OCI-M2 (cell line): ENCODE measurements around the gene ANKS1A.
"Not testable (repeated sequence)": the region's sequence is repeated elsewhere in the genome, so short reads cannot be mapped to it uniquely, and the experiment has no call there.

Experiments
- DNase-seq: peaks from one replicate; lab custom pipeline; 2025; ENCODE audit not compliant: unreplicated experiment; lab: John Stamatoyannopoulos, UW

ANKS1A gene

DNA sequence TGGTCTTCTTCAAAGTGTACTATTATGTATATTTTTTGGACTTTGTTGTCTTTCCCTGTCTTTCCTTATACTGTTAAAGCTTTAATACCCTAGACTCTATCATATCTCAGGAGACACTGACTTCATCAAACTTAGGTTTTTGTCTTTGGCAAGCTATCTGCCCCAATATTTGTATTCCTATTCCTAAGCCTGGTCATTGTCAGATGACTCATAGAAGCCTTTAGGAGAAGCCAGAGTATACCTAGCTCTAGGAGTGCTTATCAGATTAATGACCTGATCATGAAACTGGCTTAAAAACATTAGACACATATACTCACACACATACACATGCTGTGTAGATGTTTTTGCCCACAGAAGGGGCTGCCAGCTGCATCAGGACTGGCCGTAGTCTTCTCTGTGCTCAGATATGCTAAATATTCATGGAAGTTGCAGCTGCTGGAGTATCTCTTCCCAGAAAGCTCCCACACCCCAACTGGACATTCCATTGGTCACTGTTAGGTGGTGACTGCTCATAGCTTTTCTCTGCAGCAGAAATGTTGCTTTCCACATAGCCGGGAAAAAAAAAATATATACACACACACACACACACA lies 102.0 kb downstream of the ANKS1A start:
- DNase-seq: no peak

DNA sequence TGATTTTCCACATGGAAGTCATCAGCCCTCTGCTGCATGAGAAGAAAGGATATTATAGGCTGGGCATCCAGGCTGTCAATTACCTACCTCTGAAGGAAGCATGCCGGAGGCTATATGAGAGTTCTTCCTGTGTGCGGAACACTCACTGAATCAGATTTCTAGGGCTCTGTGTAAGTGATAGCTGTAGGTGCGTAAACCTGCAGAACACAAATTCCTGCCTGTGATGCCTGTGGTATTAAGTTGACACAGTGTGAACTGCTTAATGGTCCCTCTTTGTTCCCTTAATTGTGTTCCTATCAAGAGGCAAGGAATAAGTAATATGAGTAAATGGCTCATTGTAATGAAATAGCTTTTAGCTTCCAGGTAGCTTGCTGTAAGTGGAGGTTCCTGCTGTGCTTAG lies 103.3 kb downstream of the ANKS1A start:
- no peak for DNase-seq

DNA sequence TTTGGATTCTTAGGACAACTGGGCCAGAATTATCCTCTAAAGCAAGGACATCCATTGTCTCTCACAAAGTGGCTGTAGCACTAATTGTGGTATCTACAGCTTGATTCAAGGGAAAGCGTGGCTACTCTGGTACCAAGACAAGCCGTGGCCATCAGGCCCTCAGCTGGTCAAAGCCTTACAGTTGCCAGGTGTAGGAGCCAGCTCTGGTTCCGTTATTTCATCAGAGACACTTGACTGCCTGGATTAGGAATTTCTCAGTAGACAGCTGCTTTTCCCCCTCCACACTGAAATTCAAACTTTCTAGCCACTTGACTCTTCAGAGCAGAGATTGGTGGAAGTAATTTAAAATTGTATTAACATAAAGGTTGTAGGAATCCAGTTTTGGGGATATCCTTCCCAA lies 104.2 kb downstream of the ANKS1A start:
- DNase-seq: no peak

DNA sequence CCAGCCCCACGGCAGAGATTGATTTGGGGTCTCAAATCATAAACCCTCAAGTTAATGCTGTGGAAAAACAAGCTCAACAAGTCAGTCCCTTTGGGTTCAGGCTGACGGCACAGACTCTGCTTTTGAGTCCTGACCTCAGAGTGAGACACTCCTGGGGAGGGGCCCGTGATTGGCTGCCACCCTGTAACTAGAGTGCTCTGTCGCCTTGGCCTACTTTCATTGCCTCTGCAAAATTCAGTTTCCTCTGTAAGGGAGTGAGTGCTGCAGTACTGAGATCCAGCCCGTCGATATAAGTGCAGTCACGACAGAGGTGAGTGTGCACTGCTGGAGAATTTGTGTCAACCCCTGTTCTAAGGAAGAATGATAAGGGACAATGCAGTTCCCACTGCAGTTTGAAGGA lies 105.6 kb downstream of the ANKS1A start:
- no peak for DNase-seq

DNA sequence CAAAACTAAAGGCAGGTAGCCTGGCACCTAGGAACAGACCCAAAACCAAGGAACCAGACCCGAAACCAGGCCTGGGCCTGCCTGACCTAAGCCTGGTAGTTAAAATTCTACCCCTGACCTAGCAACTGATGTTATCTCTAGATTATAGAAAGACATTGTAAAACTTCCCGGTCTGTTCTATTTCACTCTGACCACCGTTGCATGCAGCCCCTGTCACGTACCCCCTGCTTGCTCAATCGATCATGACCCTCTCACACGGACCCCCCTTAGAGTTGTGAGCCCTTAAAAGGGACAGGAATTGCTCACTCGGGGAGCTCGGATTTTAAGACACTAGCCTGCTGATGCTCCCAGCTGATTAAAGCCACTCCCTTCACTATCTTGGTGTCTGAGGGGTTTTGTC lies 109.4 kb downstream of the ANKS1A start:
- DNase-seq: not testable (repeated sequence)

DNA sequence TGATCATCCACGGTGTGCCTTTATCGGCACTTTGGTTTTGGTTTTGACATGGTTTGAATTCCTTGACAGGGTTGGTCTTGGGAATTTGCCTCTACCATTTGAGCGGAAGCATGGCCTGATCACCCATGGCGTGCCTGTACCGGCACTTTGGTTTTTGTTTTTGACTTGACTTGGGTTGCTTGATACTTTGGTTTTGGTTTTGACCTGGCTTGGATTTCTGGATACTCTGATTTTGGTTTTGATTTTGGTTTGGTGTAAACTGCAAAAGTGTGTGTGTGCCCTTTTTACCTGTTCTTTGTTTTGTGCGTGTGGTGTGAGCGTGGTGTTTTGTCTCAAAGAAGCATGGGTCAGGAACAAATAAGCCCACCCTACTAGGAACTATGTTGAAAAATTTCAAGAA lies 110.1 kb downstream of the ANKS1A start:
- not testable (repeated sequence) for DNase-seq

DNA sequence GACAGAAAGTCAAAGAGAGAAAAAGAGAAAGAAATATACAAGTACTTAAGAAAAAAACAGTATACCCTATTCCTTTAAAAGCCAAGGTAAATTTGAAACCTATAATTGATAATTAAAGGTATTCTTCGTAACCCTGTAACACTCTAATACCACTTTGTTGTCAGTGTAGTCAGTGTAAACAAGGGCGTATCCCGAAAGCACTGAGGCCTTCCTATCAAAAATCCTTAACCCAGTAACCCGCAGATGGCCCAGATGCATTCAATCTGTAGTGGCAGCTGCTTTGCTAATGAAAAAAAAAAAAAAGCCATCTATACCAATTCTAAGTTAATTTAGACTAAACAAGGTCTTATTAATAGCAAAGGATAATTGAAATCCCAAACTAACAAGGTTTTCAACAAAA lies 110.9 kb downstream of the ANKS1A start:
- not testable (repeated sequence) for DNase-seq

DNA sequence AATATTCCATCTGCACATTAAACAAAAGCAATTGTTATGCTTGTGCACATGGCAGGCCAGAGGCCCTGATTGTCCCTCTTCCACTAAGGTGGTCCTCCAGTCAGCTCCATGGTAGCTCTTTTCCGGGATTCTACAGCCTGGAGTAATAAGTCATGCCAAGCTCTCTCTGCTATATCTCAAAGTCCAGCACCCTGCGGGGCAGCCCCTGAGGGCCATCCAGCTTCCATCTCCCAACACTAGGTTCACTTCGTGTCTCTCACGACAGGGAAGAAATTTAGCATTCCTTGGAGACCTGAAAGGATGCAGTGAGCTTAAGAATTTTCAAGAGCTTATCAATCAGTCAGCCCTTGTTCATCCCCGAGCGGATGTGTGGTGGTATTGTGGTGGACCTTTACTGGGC lies 112.3 kb downstream of the ANKS1A start:
- not testable (repeated sequence) for DNase-seq

DNA sequence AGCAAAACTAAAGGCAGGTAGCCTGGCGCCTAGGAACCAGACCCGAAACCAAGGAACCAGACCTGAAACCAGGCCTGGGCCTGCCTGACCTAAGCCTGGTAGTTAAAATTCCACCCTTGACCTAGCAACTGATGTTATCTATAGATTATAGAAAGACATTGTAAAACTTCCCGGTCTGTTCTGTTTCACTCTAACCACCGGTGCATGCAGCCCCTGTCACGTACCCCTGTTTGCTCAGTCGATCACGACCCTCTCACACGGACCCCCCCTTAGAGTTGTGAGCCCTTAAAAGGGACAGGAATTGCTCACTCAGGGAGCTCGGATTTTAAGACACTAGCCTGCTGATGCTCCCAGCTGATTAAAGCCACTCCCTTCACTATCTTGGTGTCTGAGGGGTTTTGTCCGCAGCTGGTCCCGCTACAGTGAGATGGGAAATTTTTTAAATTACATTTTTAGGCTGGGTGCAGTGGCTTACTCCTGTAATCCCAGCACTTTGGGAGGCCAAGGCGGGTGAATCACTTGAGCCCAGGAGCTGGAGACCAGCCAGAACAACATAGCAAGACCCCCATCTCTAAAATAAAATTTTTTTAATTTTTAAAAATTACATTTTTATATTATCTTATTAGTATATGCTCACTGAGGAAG lies 115.0 kb downstream of the ANKS1A start:
- not testable (repeated sequence) for DNase-seq

DNA sequence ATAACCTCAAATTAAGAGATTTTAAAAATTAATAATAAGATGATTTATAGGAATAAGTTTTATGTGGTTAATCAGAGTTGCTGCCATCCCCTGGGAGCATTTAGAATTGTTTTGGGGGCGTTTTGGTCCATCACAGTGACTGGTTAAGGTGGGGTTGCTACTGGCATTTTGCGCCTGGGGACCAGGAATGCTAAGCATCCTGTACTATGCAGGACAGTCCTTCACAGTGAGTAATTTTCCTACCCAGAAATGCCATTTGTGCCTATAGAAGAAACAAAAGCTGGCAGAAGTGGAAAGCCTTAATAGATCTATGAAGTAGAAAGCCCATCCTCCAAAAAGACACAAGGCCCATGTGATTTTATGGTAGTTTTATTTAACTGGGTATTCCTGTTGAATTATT lies 118.0 kb downstream of the ANKS1A start:
- no peak for DNase-seq

DNA sequence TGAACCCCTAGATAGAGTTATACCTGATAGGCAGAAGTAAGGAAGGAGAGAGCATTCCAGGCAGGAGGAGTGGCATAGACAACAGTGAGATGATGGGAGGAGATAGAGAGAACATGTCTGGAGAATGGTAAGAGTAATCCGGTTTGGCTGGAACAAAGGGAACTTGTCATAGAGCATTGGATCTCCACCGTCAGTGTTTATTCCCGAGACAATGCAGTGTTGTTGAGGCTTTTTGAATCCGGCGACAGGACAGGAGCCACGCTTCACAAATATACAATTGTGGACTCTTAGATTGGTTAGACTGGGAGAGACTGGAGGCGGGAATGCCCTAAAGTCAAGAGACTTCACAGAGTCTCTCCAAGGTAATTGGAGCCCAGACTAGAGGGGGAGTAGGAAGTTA lies 119.8 kb downstream of the ANKS1A start:
- no peak for DNase-seq

DNA sequence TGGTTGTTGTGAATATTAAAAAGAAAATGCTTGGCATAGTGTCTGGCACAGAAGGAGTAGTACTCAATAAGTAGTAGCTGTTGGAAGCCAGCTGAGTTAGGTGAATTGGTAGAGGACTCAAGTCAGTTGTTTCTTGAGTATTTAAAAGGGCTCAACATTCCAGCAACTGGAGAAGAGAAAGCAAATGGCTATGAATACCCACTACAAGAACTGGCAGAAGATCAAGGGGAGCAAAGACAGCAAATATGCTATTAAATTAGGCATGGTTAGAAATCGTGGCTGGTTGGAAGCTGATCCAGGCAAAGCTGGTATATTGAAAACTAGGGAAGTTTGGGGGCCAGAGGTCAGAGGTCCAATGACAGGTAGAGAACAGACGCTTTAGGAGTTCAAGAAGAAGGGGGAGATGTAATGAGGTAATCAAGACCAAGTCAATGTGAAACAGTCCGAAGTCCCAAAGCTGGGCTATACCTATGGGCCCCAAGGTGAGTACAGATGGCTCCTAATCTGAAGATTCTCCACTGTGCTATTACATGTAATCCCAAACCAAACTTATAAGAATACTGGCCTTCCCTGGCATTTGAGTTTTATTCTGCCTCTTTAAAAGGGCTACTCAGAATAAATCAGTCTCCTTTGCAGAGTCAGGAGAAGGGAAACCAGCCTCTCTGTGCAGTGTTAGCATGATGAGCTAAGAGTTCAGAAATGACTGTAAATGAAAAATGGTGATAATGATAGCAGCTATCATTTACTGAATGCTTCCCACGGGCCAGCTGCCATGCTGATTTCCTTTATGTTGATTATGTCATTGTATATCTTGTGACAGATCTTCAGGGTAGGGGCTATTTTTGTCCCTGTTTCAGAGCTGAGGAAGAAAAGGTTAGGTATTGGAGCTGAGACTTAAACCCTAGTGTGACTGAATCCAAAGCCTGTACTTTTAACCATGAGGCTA lies 122.3 kb downstream of the ANKS1A start:
- DNase-seq: no peak

DNA sequence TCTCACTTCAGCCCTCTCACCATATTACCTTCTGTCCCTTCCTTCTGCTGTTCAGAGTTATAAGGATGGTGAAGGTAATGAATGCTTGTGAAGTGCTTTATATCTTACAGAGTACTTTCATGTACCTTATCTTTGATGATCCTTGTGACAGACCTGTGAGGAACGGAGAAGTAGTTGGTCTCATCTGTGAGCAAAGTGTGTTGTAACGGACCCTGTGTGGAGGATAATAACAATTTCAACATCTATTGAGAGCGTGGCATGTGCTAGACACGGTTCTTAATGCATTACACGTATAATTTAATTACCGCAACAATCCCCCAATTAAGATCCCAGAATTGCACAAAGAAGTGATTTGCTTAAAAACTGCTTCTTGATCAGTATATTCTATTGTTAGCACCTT lies 124.6 kb downstream of the ANKS1A start:
- no peak for DNase-seq

DNA sequence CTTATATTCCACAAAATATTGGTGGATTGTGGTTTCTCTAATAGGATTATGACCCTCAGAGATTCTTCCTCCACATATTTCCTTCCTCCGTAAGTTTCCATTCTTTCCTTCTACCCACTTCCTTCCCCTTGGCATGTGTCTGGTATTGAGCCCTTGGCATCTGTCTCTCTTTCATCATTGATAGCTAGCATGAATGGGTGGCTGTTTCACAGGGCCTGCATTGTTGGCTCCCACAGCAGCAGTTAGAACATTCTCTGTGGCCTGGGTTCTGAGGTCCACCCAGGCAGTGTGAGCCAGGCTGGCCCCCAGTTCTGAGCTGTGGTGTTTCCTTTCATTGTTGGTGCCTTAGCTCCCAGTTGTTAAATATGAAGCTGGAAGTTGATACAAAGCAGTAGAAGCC lies 125.3 kb downstream of the ANKS1A start:
- no peak for DNase-seq

DNA sequence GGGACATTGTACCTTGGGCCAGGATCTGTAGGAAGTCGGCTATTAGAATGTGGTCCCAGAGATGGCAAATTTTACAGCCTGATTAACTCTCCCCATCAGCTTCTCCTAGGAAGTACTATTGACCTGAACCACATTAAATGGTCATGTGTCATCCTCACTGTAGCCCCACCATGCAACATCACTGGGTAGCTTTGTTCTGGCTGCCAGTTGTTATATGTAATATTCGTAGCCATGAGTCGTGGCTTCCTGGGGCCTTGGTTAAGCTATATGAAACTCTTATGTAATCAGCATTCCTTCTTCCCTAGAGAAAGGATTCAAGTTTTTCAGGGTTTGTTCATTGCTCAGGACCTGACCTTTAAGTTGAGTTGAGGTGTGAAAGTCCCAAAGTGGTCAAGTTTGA lies 125.7 kb downstream of the ANKS1A start:
- no peak for DNase-seq

DNA sequence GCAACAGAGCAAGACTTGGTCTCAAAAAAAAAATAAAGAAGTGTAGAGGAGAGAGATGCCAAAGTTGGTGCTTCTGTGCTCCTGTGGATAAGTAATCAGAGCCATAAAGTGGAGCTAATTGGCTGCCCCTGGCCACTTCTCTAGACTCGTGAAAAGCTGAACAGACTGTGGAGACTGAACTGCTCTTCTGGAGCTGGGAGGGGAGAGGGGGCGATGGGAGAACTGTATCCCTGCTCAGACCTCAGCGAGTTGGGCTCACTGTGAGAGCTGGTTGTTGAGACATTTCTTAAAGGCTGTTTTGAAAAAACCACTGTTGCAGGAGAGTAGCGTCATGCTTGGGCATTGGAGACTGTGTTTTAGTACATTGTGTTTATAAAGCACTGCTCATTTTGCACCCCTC lies 126.4 kb downstream of the ANKS1A start:
- DNase-seq: no peak

DNA sequence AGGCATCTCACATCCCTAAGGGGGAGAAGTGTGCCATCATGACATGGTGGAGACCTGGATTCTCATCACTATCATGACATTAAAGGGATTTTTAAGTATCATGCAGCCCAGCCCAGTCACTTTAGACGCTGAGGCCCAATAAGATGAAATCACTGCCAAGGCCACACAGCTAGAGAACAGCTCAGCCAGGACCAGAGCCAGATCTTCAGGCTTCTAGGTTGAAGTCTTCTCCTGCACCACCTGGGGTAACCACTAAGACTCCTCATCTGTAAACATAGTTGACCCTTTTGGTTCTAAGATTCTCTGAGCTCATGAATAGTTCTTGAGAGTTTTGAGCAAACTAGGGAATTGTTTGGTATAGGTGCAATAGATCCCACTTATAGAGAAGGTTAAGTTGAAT lies 126.9 kb downstream of the ANKS1A start:
- no peak for DNase-seq

DNA sequence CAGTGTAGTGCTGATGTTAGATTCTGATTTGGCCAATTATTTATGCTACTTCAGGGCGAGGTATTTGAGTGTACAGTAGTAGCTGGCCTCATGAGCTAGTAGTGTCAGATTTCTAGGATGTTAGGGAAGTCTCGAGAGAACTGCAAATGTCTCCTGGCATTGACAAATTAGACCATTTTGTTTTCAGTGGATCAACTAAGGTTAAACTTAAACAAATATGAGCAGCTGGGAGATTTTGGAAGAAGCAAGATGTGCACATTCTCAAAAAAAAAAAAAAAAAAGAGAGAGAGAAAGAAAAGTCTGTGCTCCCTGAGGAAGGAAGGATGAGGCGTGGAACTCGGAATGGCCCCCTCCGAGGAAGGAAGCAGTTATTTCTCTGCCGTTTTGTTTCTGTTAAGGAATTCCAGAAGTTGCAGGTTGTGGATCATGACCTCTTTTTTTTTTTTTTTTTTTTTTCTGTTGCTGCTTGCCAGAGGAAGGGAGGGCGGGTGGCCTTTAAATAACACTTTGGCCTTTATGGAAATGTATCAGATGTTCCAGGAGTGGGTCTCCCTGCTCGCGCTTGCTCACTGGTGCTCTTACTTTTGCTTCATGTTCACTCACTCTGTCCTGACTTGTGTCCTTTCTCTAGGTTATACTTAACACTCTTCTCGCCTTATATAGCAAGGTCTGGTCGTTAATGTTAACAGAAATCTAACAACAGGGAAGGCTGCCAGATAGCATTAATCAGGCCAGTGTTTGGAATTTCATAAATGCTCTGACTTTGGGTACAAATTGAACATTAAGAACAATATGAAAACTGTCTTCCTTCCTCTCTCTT lies 127.7 kb downstream of the ANKS1A start:
- DNase-seq: no peak

DNA sequence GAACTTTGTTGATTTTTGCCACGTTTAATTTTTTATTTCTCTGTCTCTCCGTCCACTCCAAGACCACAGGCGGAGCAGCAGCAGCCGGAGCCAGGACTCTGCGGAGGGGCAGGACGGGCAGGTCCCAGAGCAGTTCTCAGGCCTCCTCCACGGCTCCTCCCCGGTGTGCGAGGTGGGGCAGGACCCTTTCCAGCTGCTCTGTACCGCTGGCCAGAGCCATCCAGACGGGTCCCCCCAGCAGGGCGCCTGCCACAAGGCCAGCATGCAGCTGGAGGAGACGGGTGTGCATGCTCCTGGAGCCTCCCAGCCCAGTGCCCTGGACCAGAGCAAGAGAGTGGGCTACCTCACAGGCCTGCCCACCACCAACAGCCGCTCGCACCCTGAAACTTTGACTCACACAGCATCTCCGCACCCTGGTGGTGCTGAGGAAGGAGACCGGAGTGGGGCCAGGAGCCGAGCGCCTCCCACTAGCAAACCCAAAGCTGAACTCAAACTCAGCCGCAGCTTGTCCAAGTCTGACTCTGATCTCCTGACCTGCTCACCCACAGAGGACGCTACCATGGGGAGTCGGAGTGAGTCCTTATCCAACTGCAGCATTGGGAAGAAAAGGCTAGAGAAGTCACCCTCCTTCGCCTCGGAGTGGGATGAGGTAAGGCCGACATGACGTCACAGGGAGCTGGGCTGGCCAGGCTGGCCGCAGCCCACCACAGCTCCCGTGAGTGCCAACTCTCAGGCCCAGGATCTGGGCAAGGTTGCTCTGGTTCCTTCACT lies 128.5 kb downstream of the ANKS1A start:
- no peak for DNase-seq

DNA sequence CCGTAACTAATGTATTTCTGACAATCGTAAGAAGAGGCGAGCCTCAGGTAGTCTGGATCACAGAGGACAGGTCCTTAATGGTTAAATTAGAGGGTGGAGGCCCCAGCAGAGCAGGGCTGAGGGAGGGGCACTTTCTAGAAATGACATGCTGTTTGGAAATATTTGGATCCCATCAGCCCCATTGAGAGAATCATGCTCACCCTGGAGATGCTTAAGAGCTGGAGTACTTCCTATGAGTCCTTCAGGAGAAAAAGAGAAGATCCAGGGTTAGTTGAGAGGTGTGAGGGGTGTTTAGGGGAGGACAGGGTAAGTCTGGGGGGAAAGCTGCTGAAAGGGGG lies 129.1 kb downstream of the ANKS1A start:
- DNase-seq: no peak

DNA sequence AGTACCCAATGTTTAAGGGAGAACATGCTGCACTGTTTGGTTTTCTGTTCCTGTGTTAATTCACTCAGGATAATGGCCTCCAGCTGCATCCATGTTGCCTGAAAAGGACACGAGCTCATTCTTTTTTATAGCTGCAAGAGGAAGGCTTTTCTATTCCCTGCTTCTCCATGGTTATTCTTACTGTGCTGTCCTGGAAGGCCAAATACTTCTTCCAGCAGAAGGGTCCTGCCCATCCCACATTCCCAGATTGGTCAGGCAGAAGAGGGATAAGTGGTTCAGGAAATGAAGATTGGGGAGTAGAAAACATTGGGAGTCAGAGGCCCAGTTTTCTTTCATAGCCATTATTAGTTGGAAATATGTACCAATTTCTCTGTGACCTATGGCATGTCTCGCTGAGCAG lies 129.7 kb downstream of the ANKS1A start:
- DNase-seq: no peak
